Stimulated activated CD4-positive, alpha-beta T cell treated with anti-CD3 and anti-CD28 coated beads, Interleukin-1b, Interleukin-23, amount 100 ng/mL, for 24 hours (primary cell): ENCODE measurements around the gene BTNL2.

Experiments
- DNase-seq, 4 experiments: peaks; one replicate each; pipeline ENCODE4 v3.0.0-alpha.2; 2020; ENCODE audit warnings: low read depth in 4 of 4, low spot score in 1 of 4

Gene BTNL2

DNA sequence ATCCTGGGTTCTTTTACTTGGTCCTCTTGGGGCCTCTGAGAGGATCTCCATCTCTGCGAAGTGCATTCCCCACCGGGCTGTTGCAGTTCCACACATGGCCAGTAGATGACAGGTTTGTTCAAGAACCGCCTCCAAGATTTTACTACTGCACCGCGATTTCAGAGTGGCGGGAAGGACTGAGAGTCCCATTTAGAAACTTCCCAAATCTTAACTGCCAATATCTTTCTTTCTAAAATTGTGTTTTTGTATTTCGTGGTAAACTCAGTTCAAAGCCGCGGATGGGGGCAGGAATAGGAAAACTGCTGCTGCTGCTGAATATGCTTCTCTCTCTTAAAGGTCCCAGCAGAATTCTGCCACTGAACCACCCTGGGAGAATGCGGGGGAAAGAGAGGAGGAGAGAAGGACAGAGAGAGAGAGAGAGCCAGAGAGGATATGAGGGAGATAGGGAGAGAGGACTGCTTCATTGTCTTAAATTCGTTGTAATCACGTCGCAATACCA, 8.6 kb upstream of the BTNL2 start:
- DNase-seq: peak; percentile 51 to 70 (median 62)

DNA sequence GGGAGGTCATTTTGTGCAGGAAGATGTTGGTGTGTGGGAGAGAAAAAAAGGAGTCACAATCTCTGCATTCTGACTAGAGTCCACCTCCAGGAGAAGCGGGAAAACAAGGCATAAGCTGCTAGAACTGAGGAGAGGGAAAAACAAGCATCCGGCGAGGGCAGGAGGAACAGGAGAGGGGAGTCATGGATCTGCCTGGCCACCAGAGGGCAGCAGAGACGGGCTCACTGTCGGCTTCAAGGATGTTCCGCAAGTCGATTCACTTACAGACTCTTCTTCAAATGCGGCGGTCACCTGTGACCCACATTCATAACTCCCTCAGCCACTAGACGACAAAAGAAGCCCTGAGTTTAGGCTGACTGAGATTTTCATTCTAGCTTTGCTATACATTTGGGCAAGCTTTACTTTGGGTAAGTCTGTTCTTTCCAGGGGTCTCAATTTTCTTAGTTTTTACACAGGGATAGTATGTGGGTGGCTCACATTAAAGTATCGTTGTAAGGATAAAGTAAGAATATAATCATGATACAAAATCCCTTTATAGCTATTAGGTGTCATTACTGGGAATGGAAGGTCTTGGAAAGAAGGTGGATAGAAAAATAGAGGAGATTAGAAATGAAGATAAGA, 6.6 kb upstream of the BTNL2 start:
- DNase-seq: peak; percentile 73 to 82 (median 76)

DNA sequence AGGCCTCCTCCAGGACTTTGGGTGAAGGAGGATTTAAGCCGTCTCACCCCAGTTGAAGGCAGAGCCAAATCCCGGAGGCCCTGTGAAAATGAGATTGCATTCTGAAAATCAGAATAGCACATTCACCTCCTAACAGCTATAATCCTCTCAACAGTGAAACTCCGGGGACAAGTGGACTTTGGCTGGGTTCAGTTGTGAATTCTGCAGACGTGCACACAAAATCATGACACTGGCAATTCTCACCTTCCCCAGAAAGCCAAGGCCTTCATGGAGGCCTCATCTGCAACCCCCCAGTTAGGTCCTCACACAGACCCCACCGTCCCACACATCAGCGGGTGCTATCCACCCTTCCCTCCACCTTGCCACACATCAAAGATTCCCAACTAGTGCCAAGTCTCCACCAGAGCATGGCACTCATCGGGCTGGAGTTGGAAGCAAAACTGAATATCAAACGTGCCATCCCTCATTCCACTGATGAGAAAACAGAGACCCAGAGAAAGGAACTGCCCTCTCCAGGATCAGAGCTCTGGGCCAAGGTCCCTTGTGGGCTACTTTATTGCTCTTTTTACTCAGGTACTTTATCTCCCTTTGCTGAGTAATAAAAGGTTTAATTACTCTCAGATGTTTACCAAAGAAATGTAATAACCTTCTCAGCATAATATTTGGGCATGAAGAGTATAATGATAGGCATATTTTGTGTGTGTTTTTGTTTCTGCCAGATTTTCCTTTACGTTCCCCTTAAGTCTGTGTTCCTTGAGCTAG, 4.8 kb upstream of the BTNL2 start:
- no peak for DNase-seq

DNA sequence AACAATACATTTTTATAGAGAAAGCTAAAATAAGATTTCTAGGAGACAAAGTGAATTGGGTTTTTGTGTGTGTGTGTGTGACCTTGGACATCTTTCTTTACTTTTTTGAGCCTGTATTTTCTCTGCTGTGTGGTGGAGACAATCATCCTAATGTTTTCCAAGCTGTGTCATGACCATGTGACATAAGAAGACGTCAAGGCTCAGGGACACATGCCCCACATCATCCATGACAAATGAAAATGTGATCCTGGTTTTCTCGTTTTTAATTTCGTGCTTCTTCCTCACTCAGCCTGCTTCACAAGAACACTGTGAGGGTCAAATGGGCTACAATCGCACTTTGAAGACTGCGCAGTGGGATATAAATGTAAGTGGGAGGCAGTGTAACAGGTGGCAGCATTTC, 3.9 kb upstream of the BTNL2 start:
- DNase-seq: no peak

DNA sequence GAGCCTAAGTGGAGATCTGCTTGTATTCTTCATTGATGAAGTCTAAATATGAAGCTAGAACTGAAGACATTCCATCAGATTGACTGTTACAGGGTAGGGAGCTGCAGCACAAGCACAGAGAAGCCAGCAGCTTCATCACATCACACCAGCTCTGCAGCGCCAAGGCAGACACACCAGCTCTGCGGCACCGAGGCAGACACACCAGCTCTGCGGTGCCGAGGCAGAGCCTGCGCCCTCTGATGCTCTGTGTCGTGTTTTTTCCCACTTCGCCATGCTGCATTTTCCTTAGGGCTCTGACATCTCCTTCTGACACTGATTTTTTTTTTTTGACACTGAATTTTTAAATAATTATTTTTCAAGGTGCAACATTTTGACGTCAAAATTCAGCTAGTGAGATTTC, 784 bp downstream of the BTNL2 start:
- no peak for DNase-seq

DNA sequence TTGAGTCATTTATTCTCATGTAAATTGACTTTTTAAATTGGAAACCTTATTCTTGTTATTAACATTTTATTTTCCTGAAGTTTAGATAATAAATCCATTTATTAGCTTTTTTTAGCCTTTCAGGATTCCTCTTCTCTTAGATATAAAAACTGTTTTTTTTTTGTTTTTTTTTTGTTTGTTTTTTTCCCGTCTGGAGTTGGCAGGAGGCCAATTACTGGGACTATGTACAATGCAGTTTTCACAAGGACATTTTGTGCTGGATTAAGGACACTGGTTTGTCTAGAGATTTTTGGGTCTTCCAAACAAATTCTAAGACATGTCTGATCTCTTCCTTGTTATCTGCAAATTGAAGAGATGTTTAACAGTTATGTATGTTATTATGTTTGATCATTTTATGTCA, 1.3 kb downstream of the BTNL2 start:
- DNase-seq: no peak

DNA sequence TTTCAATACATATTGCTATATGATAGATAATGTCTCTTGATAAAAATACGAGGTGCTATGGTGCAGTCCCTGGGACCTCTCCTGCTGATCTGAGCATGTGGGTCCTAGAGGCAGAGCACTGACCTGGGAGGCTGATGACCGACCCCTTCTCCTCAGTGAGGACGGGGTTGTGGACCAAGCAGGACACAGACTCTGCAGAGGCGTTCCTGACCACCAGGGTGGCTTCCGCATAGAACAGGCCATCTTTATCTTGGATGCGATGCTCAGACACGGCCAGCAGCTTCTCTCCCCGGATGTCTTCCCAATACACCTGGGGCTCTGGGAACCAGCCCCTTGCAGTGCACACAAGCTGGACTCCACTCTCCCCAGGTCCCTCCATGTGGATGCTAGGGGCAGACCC, 4.2 kb downstream of the BTNL2 start:
- DNase-seq: no peak

DNA sequence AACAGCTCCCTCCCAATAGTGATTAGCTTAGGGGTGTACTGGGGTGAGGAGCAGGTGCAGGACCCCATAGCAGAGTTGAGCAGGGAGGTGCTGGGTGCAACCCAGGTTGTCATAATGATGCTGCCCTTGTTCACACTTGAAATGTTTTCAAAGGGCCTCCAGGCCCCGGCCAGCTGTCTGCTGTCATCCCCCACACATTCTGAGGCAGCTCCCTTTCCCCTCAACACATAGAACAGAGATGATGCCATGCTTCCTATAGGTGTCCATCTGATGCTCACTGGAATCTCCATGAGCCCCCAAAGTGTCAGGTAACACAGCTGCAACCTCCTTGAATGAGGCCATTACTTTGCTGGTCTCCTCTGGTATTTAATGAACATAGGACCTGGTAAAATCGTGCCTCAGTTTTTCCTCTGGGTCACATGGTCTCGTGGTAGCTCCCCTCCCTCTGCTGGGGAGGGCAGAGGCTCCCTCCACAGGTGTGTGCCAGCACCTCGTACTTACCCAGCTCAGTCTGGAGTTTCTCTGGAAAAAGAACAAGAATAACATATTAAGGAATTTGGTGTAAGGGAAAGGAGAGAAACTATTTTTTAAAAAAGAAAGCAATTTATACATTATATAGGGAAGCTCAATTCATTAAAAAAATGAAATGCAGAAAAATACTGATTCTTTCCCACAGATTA, 5.6 kb downstream of the BTNL2 start:
- no peak for DNase-seq

DNA sequence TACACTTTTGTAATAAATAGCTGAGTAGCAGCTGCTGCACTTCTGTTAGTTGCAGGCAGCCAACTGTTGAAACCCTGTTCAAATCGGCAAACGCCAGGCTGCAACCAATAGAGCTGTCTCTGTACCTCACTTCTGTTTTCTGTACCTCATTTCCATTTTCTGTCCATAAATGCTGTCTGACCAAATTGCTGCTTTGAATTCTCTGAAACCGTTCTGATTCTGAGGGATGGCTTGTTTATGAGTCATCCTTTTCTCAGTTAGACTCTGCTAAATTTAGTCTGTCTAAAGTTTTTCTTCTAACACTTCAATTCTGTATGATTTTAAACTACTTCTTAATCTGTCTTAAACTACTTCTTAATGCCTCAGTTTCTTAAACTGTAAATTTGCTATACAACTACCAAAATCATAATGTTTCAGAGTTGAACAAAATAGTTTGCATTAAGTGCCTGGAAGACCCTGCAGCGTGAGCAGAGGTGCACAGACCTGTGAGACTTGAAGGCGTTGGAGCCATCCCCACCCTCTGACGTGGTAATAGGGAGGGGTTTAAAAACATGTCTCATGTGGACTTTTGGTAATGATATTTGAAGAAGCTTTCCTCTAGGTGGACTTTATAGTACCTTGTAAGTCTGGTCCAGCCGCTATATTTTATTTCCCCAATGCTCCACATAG, 9.6 kb downstream of the BTNL2 start:
- DNase-seq: no peak

DNA sequence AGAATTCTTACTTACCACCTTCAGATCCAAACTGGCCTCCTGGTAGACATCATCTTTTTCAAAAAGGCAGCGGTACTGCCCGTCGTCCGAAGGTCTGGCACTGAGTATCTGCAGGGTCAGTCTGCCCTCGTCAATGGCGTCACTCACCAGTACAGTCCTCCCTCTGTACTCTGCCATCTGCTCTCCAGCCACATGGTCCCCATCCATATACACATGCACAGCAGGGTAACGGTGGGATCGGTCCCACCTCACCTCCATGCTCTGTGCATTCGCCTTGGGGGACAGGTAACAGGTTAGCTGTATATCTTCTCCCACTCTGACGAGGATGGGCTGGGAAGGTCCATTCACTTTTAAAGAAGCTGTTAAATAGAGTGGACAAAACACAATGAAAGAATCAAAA, 11.0 kb downstream of the BTNL2 start:
- DNase-seq: no peak

DNA sequence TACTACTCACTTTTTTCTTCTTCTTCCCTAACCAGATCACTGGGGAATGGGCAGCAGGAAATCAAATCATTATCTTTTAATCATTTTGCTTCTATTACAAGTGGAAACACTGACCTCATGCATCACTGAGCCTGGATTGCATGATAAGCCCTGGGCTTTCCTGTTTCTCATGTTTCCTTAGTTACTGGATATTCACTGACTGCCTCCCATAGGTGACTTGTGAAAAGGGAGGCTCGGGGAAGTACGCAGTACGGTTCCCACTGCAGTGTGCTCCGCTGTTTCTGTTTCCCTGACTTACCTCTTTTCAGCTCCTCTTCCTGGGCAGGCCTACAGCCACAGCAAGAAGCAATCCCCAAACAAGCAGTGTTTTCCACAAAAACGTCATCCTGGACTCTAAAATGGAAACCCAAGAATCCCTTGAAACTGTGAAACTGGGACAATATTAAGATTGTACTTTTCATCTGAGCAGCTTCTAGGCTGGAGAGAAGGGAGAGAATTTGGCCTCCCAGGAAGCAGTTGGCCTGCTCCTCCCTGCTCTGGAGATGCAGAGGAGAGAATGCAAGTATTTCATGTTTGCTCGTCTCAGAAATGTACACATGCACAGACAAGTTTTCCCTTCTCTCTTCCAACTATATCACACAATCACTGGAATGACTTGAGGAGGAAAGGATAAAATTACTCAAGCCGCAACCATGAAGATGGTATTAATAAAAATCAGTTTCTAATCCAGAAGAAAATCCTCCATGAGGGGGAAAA, 13.1 kb downstream of the BTNL2 start:
- no peak for DNase-seq

DNA sequence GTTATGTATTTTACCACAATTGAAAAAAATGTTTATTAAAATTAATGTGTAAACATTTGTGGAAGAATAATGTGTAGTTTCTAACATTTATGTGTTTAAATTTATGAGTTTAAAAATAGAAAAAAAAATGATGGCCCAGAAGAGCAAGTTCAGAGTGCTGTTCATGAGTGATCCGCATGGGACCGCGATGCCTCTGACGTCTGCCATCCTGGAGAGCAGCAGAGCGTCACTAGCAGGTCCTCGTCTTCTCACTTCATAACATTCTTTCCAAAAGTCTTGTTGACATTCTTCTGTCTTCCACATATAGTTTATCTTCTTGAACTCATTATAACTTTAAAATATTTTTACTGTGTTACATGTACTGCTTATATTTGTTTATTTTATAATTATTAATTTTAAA, 15.5 kb downstream of the BTNL2 start:
- no peak for DNase-seq

DNA sequence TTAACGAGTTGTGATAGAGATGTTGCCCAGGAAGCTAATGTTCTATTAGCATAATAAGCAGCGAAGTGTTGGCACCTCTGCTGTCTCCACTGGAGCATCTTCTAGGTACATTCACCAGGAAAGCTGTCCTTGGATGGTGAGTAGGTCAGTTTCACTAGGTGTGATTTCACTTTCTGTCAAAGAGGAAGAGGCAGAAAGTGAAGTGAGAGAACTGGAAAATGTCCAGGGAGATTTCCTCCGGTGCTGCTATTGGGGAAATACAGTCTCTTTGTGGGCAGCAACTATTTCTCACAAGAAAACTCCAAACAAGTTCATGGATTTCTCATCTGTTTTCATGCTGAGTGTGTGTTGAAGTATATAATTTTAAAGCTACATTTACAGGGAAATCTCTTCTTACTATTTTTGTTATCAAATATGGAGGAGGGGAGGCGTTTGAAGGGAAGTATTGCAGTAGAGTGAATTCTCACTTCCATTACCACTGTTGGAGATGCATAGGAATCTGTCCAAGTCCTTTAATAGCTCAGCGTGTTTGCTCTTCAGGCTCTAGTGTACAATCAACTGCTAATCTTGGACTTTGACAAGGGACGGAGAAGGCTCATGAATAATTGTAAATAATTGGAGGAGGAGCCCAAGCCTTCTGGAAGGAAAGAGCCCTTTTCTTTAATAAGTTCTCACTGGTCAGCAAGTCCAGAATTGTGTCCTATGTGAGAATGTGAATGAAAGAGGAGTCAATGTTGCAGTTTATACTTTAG, 19.2 kb downstream of the BTNL2 start:
- no peak for DNase-seq

DNA sequence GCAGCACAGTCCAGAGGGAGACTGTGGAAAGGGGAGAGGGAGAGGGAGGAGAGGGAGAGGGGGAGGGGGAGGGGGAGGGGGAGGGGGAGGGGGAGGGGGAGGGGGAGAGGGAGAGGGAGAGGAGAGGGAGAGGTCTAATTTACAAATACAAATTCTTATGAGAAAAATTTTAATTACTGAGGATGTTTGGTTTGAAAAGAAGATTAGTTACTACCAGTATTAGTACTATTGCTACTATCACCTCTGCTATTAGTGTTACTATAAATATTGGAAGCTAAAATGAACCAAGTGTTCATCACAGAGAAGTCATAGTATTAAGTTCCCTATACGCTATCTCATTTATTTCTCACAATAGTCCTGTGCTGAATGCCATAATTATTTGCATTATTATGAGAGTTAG, 20.9 kb downstream of the BTNL2 start:
- DNase-seq: no peak

DNA sequence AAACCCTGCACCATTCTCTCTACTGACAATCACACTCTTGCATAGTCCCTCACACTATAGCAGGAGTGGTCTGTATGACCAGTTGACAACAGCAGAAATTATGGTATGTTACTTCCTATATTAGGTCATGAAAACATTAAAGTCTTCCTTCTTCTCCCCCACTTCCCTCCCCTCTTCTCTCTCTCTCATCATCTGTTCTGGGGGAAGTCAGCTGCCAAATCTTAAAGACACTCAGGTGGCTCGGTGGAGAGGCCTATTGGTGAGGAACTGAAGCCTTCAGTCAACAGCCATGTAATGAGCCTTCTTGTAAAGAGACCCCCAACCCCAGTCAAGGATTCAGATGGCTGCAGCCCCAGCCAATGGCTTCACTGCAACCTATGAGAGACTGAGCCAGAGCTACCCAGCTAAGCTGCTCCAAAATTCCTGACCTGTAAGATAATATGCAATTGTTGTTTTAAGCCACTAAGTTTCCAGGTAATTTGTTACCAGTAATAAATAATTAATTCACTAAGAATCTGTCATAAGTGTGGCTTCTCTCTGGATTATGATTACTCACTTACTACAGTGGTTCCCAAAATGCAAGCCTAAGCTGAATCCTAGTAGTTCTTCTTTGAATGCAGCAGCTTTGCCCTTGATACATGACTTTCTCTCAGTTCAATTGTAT, 24.1 kb downstream of the BTNL2 start:
- no peak for DNase-seq

DNA sequence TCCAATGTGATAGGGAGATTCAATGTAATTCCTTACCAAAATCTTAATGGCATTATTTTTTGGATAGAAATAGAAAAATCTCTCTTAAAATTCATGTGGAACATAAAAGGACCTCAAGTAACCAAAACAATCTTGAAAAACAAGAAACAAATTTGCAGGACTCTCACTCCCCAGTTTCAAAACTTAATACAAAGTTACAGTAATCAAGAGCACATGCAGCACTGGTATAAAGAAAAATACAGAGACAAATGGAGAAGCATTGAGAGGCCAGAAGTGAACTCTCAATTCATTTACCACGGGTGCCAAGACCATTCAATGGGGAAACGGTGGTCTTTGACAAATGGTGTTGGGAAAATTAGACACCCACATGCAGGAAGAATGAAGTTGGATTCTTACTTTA, 27.4 kb downstream of the BTNL2 start:
- DNase-seq: no peak

DNA sequence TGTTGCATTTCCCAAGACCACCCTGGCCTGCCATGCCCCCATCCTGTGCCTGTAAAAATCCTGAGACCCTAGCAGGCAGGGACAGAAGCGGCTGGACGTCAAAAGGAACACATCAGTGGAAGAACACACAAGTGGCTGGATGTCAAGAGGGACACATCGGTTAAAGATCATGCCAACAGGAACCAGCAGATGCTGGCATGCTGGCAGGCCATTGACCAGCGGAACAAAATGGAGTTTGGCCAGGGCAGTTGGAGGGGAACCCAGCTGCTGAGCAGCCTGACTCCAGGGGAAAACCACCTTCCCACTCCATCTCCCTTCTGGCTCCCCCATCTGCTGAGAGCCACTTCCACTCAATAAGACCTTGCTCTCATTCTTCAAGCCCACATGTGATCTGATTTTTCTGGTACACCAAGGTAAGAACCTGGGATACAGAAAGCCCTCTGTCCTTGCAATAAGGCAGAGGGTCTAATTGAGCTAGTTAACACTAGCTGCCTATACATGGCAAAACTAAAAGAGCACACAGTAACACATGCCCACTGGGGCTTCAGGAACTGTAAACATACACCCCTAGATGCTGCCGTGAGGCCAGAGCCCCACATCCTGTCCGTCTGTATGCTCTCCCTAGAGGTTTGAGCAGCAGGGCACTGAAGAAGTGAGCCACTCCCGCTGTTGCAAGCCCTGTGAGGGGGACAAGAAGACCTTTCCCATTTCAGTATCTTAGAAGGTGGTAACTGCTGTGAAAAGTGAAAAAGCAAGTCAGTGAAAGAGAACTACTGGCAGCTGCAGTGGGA, 31.0 kb downstream of the BTNL2 start:
- DNase-seq: no peak

DNA sequence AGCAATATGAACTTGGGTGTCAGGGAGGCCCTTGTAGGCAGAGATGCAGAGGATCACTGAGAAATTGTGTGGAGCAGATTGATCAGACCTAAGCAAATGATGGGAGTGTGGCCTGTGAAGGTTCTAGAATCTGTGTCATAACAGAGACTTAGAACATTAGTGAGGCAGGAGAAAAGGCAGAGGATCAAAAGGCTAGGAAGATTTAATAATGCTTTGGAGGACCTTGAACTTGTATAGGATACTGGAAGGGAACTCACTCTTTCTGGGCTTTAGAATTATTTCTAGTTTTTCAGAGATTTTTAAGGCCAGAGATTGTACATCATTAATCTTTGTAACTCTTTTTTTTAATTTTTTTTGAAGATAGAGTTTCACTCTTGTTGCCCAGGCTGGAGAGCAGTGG, 35.2 kb downstream of the BTNL2 start, which contains the start of gene TSBP1:
TSS of gene TSBP1 (minus strand) at position 101 of the 400 bp plus-strand sequence. CDS start 197 bp downstream, outside the sequence.
- DNase-seq: no peak

DNA sequence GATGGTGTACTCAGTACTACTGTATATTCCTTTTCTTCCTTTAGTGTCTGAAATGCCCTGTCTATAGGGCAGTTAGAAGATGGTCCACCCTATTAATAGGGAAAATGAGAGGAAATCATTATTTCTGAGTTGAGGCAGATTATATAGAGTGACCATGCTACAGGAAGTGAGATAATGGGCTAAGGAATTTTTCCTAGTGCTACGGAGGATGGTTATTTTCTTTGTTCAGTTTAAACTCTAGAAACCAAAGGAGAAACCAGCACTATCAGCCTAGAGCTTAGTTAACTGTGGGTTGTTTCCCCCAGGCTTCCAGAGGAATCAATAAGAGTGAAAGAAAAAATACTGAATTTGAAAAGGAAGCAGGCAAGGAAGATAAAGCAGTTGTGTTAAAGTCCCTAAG, 35.8 kb downstream of the BTNL2 start:
- DNase-seq: no peak
